Small intestine (tissue), 7 donors: ENCODE measurements around the gene TMEM35A. TPM values are rescaled to one million over a fixed set of nuclear protein-coding genes. Genes with fewer than 3 reads are reported as not detected.

Experiments used
- DNase-seq, 2 donors: peaks; one replicate each; pipeline versions ENCODE4 v3.0.0 to v3.0.0-alpha.2; 2013
- FAIRE-seq: peaks from 2 replicates; lab custom pipeline; 2012; peaks lifted over from hg19 to GRCh38; lab: Jason Lieb, UNC
- H3K27ac ChIP-seq, 3 donors: one replicate each; pipeline ENCODE4 v1.5.1; 2013; ENCODE audit warnings: low read length in 2 of 3, mild to moderate bottlenecking in 2 of 3, control low read depth in 1 of 3, inconsistent platforms in 1 of 3, low read depth in 1 of 3, moderate library complexity in 1 of 3
- H3K27me3 ChIP-seq, 3 donors: one replicate each; pipeline ENCODE4 v1.6.1; 2013; ENCODE audit warnings: low read length in 3 of 3, inconsistent platforms in 1 of 3; ENCODE audit not compliant: control insufficient read depth in 3 of 3, insufficient read depth in 3 of 3
- H3K36me3 ChIP-seq, 3 donors: one replicate each; pipeline ENCODE4 v1.6.1; 2013; ENCODE audit warnings: low read length in 3 of 3, inconsistent platforms in 1 of 3, low read depth in 1 of 3, mild to moderate bottlenecking in 1 of 3, moderate library complexity in 1 of 3; ENCODE audit not compliant: control insufficient read depth in 3 of 3, insufficient read depth in 2 of 3
- H3K4me1 ChIP-seq, 3 donors: one replicate each; pipeline ENCODE4 v1.6.1; 2013; ENCODE audit warnings: low read length in 2 of 3, inconsistent platforms in 1 of 3, low read depth in 1 of 3, mild to moderate bottlenecking in 1 of 3, moderate library complexity in 1 of 3; ENCODE audit not compliant: control insufficient read depth in 3 of 3, insufficient read depth in 2 of 3
- H3K4me3 ChIP-seq, 3 donors: one replicate each; pipeline ENCODE4 v1.5.1; 2013; ENCODE audit warnings: low read length in 3 of 3, control low read depth in 1 of 3, inconsistent platforms in 1 of 3, low read depth in 1 of 3, mild to moderate bottlenecking in 1 of 3, moderate library complexity in 1 of 3
- H3K9me3 ChIP-seq, 2 donors: one replicate each; pipeline ENCODE4 v1.6.1; 2013; ENCODE audit warnings: low read depth in 1 of 2, low read length in 1 of 2; ENCODE audit not compliant: control insufficient read depth in 2 of 2, insufficient read depth in 1 of 2
- WGBS, 3 donors: extraction: QIAGEN DNeasy Blood & Tissue Kit; methylation state at CpG; one replicate each; pipeline ENCODE4 v1.1.7; 2013; 5-methylcytosine and 5-hydroxymethylcytosine counted together
- polyA plus RNA-seq, 4 donors: library from polyadenylated mRNA; stranded (reverse) in 3 of 4; unstranded in 1 of 4; fragments of 200-250 nt in 3 of 4; fragments of 120-200 nt in 1 of 4; gene quantifications; one replicate each; pipeline versions ENCODE4 v1.2.1 to v1.2.3, GENCODE V29; 2013
- donor health status: healthy with polysubstance abuse.
- donor health status: control.
- donor health status: control.
- donor health status: Bipolar disorder and iron deficiency.
- donor health status: healthy.

TMEM35A gene
- polyA plus RNA-seq, 4 donors, result 0.54 to 3.0 (median 1.3) TPM; not detected in 1

- Histone ChIP-seq H3K27me3 (no peaks in the 10 kb centered on the region), H3K4me3 (no peak overlapping the region), H3K4me1 (no peaks in the 10 kb centered on the region), H3K27ac (no peak overlapping the region), H3K36me3 (no peaks in the 10 kb centered on the region), H3K9me3 (no peaks in the 10 kb centered on the region)
- no peak for FAIRE-seq
- DNase-seq, result no peak
- WGBS, 3 donors, result 90 to 95% (median 95%) methylated on average over 4 of the region's 4 CpGs
These were observed 29.6 kb downstream of the TMEM35A start for GRCh38 chrX:101108284-101108683.

- WGBS, 3 donors, result 56 to 88% (median 65%) methylated on average over 3 of the region's 3 CpGs
- no peaks in the 10 kb centered on the region for H3K27me3 ChIP-seq
- FAIRE-seq, result no peak
These were observed 39.0 kb downstream of the TMEM35A start for GRCh38 chrX:101117701-101118100.

GRCh38 chrX:101136235-101136634 is 57.6 kb downstream of the TMEM35A start:
- Histone ChIP-seq H3K4me3 (no peak overlapping the region), H3K27ac (no peak overlapping the region), H3K9me3 (no peaks in the 10 kb centered on the region), H3K4me1 (no peaks in the 10 kb centered on the region), H3K36me3 (no peaks in the 10 kb centered on the region), H3K27me3 (no peaks in the 10 kb centered on the region)
- no peak for FAIRE-seq
- no peak for DNase-seq
- WGBS, 3 donors, result 65 to 93% (median 86%) methylated on average over 2 of the region's 2 CpGs

More at GRCh38 chrX:101117701-101118100, 39.0 kb downstream of the TMEM35A start:
- H3K27ac ChIP-seq, result no peak overlapping the region
- H3K4me1 ChIP-seq, result no peaks in the 10 kb centered on the region
- no peaks in the 10 kb centered on the region for H3K9me3 ChIP-seq
- no peak for DNase-seq
- peaks cover 0 to 4% (median 0%) of the 10 kb centered on the region in 3 donors for H3K36me3 ChIP-seq
- H3K4me3 ChIP-seq, result no peak overlapping the region

Other genes with a start within 250 kb of the TMEM35A start
- gene NOX1, start 204.5 kb upstream of the TMEM35A start, polyA plus RNA-seq, result 1 to 10 TPM in 1 of 4 donors, not detected in 3; 6.4 TPM
- 1 to 10 TPM in 3 of 4 donors, under 1 TPM in 1; 0.31 to 8.1 (median 2.0) TPM for gene XKRX, start 150.0 kb upstream of the TMEM35A start, polyA plus RNA-seq
- under 1 TPM in 1 of 4 donors, not detected in 3; 0.13 TPM for gene ARL13A, start 109.2 kb upstream of the TMEM35A start, polyA plus RNA-seq
- gene TRMT2B, start 26.8 kb upstream of the TMEM35A start, polyA plus RNA-seq, result 10 to 100 TPM in 2 of 4 donors, 1 to 10 TPM in 2; 7.3 to 18.2 (median 10.3) TPM
- gene CENPI, start 19.3 kb downstream of the TMEM35A start, polyA plus RNA-seq, result 1 to 10 TPM in 2 of 4 donors, under 1 TPM in 1, not detected in 1; 0.45 to 3.8 (median 2.8) TPM
- gene DRP2, start 140.9 kb downstream of the TMEM35A start, polyA plus RNA-seq, result 1 to 10 TPM in 1 of 4 donors, under 1 TPM in 1, not detected in 2; 0.21 to 1.3 TPM
- gene TAF7L, start 212.5 kb downstream of the TMEM35A start, polyA plus RNA-seq, result under 1 TPM in 2 of 4 donors, not detected in 2; 0.03 to 0.12 TPM